ENCODE data around the gene CCDC152. TPM values are rescaled to one million over a fixed set of nuclear protein-coding genes. Genes with fewer than 3 reads are reported as not detected.

The CCDC152 gene
- total and polyA plus RNA-seq, 2 of the 13 experiments (the other 11 are each of a cell fraction or from before 2014, with no cell fraction given), result 0.20 to 0.36 TPM

DNA sequence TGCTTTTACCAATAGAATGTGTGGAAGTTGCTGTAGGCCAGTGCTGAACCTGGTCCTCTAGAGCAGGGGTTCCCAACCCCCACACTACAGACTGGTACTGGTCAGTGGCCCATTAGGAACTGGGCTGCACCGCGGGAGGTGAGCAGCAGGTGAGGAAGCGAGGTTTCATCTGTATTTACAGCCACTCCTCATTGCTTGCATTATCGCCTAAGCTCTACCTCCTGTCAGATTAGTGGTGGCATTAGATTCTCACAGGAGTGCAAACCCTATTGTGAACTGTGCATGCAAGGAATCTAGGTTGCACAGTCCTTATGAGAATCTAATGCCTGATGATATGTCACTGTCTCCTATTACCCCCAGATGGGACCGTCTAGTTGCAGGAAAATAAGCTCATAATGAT, 6.1 kb upstream of the CCDC152 start:
- Histone ChIP-seq H3K9ac (ENCODE audit: insufficient read depth, low read depth, low read length) (no peak overlapping the region), H3K36me3 (replicated peaks in 1 of 2; ENCODE audit: control insufficient read depth in 1 of 2, insufficient read depth in 2 of 2, low read length in 2 of 2) (no peaks in the 10 kb centered on the region), H2AFZ (ENCODE audit: low read length) (no peak overlapping the region), H3K4me1 (ENCODE audit: insufficient read depth, low read length) (no peaks in the 10 kb centered on the region), H3K4me2 (ENCODE audit: low read depth, low read length) (no peak overlapping the region), H3K79me2 (ENCODE audit: insufficient read depth, low read length) (no peaks in the 10 kb centered on the region), H3K27me3 (ENCODE audit: control insufficient read depth in 1 of 2, insufficient read depth in 2 of 2, low read length in 2 of 2) (no peaks in the 10 kb centered on the region), H4K20me1 (ENCODE audit: insufficient read depth, low read length) (no peaks in the 10 kb centered on the region), H3K4me3 (replicated peaks in 1 of 3; ENCODE audit: insufficient read depth in 1 of 3, low read depth in 2 of 3, low read length in 3 of 3) (no peak overlapping the region), H3K27ac (ENCODE audit: extremely low read length, insufficient read depth, low read length) (no peak overlapping the region), H3K9me3 (ENCODE audit: low read length) (no peaks in the 10 kb centered on the region)
- DNase-seq (ENCODE audit: low spot score) (no peak), ATAC-seq (no peak), FAIRE-seq (no peak)
- in situ Hi-C loops (cut with HindIII; ENCODE audit: extremely low pct_ligation_motif_present, low pct_unique_long_range_greater_than_20kb) (loop anchor here (25.0 kb wide), 1 partner anchor 888 kb away; the partner anchor contains the start of gene OXCT1), intact Hi-C loops (cut with micrococcal nuclease; ENCODE audit: unreplicated experiment) (no loop called here)
- CTCF ChIA-PET (ENCODE audit: low intra/inter-chr PET ratio, low total read pairs), result no interaction called here
- TF ChIP-seq TEAD3 (CRISPR knock-in tag; optimal IDR thresholded peaks at IDR 0.05; ENCODE audit: borderline replicate concordance), result no peak
- TF ChIP-seq, protein P1, sequence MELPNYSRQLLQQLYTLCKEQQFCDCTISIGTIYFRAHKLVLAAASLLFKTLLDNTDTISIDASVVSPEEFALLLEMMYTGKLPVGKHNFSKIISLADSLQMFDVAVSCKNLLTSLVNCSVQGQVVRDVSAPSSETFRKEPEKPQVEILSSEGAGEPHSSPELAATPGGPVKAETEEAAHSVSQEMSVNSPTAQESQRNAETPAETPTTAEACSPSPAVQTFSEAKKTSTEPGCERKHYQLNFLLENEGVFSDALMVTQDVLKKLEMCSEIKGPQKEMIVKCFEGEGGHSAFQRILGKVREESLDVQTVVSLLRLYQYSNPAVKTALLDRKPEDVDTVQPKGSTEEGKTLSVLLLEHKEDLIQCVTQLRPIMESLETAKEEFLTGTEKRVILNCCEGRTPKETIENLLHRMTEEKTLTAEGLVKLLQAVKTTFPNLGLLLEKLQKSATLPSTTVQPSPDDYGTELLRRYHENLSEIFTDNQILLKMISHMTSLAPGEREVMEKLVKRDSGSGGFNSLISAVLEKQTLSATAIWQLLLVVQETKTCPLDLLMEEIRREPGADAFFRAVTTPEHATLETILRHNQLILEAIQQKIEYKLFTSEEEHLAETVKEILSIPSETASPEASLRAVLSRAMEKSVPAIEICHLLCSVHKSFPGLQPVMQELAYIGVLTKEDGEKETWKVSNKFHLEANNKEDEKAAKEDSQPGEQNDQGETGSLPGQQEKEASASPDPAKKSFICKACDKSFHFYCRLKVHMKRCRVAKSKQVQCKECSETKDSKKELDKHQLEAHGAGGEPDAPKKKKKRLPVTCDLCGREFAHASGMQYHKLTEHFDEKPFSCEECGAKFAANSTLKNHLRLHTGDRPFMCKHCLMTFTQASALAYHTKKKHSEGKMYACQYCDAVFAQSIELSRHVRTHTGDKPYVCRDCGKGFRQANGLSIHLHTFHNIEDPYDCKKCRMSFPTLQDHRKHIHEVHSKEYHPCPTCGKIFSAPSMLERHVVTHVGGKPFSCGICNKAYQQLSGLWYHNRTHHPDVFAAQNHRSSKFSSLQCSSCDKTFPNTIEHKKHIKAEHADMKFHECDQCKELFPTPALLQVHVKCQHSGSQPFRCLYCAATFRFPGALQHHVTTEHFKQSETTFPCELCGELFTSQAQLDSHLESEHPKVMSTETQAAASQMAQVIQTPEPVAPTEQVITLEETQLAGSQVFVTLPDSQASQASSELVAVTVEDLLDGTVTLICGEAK (IDR thresholded peaks at IDR 0.05), result no peak
- TF ChIP-seq, protein P1 (CRISPR knock-in tag; IDR thresholded peaks at IDR 0.05), result no peak
- TF ChIP-seq, protein P2, sequence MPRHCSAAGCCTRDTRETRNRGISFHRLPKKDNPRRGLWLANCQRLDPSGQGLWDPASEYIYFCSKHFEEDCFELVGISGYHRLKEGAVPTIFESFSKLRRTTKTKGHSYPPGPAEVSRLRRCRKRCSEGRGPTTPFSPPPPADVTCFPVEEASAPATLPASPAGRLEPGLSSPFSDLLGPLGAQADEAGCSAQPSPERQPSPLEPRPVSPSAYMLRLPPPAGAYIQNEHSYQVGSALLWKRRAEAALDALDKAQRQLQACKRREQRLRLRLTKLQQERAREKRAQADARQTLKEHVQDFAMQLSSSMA (CRISPR knock-in tag; IDR thresholded peaks at IDR 0.05), result no peak
- TF ChIP-seq, protein P3, sequence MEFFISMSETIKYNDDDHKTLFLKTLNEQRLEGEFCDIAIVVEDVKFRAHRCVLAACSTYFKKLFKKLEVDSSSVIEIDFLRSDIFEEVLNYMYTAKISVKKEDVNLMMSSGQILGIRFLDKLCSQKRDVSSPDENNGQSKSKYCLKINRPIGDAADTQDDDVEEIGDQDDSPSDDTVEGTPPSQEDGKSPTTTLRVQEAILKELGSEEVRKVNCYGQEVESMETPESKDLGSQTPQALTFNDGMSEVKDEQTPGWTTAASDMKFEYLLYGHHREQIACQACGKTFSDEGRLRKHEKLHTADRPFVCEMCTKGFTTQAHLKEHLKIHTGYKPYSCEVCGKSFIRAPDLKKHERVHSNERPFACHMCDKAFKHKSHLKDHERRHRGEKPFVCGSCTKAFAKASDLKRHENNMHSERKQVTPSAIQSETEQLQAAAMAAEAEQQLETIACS (CRISPR knock-in tag; IDR thresholded peaks at IDR 0.05), result no peak
- no peak for TF ChIP-seq ZNF878 (CRISPR knock-in tag; IDR thresholded peaks at IDR 0.05)
- TF ChIP-seq ZSCAN29 (CRISPR knock-in tag; conservative IDR thresholded peaks at IDR 0.05), result no peak
- TF ChIP-seq, protein P4, sequence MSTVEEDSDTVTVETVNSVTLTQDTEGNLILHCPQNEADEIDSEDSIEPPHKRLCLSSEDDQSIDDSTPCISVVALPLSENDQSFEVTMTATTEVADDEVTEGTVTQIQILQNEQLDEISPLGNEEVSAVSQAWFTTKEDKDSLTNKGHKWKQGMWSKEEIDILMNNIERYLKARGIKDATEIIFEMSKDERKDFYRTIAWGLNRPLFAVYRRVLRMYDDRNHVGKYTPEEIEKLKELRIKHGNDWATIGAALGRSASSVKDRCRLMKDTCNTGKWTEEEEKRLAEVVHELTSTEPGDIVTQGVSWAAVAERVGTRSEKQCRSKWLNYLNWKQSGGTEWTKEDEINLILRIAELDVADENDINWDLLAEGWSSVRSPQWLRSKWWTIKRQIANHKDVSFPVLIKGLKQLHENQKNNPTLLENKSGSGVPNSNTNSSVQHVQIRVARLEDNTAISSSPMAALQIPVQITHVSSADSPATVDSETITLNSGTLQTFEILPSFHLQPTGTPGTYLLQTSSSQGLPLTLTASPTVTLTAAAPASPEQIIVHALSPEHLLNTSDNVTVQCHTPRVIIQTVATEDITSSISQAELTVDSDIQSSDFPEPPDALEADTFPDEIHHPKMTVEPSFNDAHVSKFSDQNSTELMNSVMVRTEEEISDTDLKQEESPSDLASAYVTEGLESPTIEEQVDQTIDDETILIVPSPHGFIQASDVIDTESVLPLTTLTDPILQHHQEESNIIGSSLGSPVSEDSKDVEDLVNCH (CRISPR knock-in tag; IDR thresholded peaks at IDR 0.05), result no peak
- TF ChIP-seq ZNF614 (CRISPR knock-in tag; IDR thresholded peaks at IDR 0.05; ENCODE audit: borderline replicate concordance), result no peak
- TF ChIP-seq CREM (IDR thresholded peaks at IDR 0.05), result no peak
- TF ChIP-seq CREM (CRISPR knock-in tag; IDR thresholded peaks at IDR 0.05), result no peak
- TF ChIP-seq GABPB1 (CRISPR knock-in tag; IDR thresholded peaks at IDR 0.05), result no peak
- POLR2A ChIA-PET, result no interaction called here
- no TSS peak for BruUV-seq (replicated peaks)
- 47% methylated on average over 1 of the region's 5 CpGs for WGBS (ENCODE audit: low lambda C conversion rate)

Measured in HepG2 (cell line).